Esophagus muscularis mucosa (tissue), 4 donors: ENCODE measurements around the gene TRAPPC14.
"Not testable (repeated sequence)": the region's sequence is repeated elsewhere in the genome, so short reads cannot be mapped to it uniquely, and the experiment has no call there.

Experiments
- CTCF ChIP-seq, 3 experiments: fragments of 200-600 bp in 2 of 3; fragments of 450-650 bp in 1 of 3; sonication (generic) in 2 of 3; IDR thresholded peaks; one replicate each; pipeline ENCODE4 v1.5.1; 2017 to 2019; ENCODE audit warnings: antibody characterized with exemption in 3 of 3, mild to moderate bottlenecking in 2 of 3, moderate library complexity in 1 of 3
- EP300 ChIP-seq: sonication (generic); formaldehyde crosslinking; IDR thresholded peaks from one replicate; pipeline ENCODE4 v1.6.1; 2017; ENCODE audit warnings: antibody characterized with exemption
- POLR2A ChIP-seq: fragments of 450-650 bp; IDR thresholded peaks from one replicate; pipeline ENCODE4 v1.6.1; 2017; ENCODE audit warnings: antibody characterized with exemption, moderate library complexity, mild to moderate bottlenecking, low read depth

GRCh38 chr7:100183090-100183489 lies 24.6 kb upstream of the TRAPPC14 start:
- TF ChIP-seq CTCF (IDR thresholded peaks at IDR 0.05); EP300; POLR2A: not testable (repeated sequence)
